K562 (cell line): ENCODE measurements around the gene P2RX3. TPM values are rescaled to one million over a fixed set of nuclear protein-coding genes. Genes with fewer than 3 reads are reported as not detected.

Experiments used
- ATAC-seq: fragments of 200-7000 bp; cut with Tn5 transposase; 3 replicates; pipeline ENCODE4 v1.9.1; 2020; ENCODE audit warnings: moderate library complexity
- BruUV-seq: library from RNA; stranded (reverse); fragments of 400-500 nt; replicated peaks from 2 replicates; lab custom pipeline; 2021; lab: Mats Ljungman, UMichigan
- CTCF ChIA-PET: fragments of 300-600 bp; formaldehyde crosslinking; extraction: SDS; loops from one replicate; lab custom pipeline; 2021; ENCODE audit warnings: low intra/inter-chr PET ratio; lab: Yijun Ruan, JAX
- POLR2A ChIA-PET: fragments of 300-600, 350-650 bp; sonication (Branson Sonifier 250); formaldehyde crosslinking; extraction: SDS; loops from one replicate; lab custom pipeline; 2021; ENCODE audit warnings: antibody characterized with exemption, inconsistent platforms; lab: Yijun Ruan, JAX
- DNase-seq, 4 experiments: peaks; one replicate each; pipeline versions ENCODE4 v3.0.0 to v3.0.0-alpha.2; 2011 to 2018; ENCODE audit warnings: low spot score in 3 of 4, mixed read lengths in 3 of 4; ENCODE audit errors: extremely low read depth in 1 of 4
- FAIRE-seq: peaks from 2 replicates; lab custom pipeline; 2011; peaks lifted over from hg19 to GRCh38; lab: Jason Lieb, UNC
- H2AFZ ChIP-seq: 2 replicates; pipeline ENCODE4 v1.6.0; 2011; ENCODE audit warnings: low read depth, low read length, control low read depth, inconsistent platforms
- H3K27ac ChIP-seq: fragments of 200-600 bp; 3 replicates; pipeline ENCODE4 v1.8.0; 2011; ENCODE audit warnings: low read depth, mild to moderate bottlenecking, control low read depth, inconsistent platforms, low read length, moderate library complexity, mixed read lengths; ENCODE audit errors: extremely low read depth
- H3K27me3 ChIP-seq, 2 experiments: fragments of 300-600 bp in 1 of 2; 2 replicates in 1 of 2; 3 replicates in 1 of 2; pipeline versions ENCODE4 v1.6.0 to v1.8.0; 2011; ENCODE audit warnings: inconsistent platforms in 2 of 2, low read length in 2 of 2, mild to moderate bottlenecking in 1 of 2, mixed read lengths in 1 of 2, moderate library complexity in 1 of 2; ENCODE audit not compliant: control insufficient read depth in 2 of 2, insufficient read depth in 2 of 2
- H3K36me3 ChIP-seq: fragments of 300-600 bp; 3 replicates; pipeline ENCODE4 v1.8.0; 2011; ENCODE audit warnings: mild to moderate bottlenecking, low read length, inconsistent platforms; ENCODE audit not compliant: control insufficient read depth, insufficient read depth
- H3K4me1 ChIP-seq, 2 experiments: fragments of 200-600 bp in 1 of 2; replicated peaks in 1 of 2; 2 replicates in 1 of 2; 3 replicates in 1 of 2; pipeline versions ENCODE4 v1.5.1 to v1.8.0; 2011; ENCODE audit warnings: inconsistent platforms in 2 of 2, low read length in 2 of 2, mild to moderate bottlenecking in 1 of 2, mixed read lengths in 1 of 2, moderate library complexity in 1 of 2; ENCODE audit not compliant: control insufficient read depth in 2 of 2, insufficient read depth in 2 of 2
- H3K4me2 ChIP-seq: 2 replicates; pipeline ENCODE4 v1.6.1; 2011; ENCODE audit warnings: low read length, control low read depth, inconsistent platforms, mixed read lengths; ENCODE audit not compliant: insufficient read depth
- H3K4me3 ChIP-seq: fragments of 200-600 bp; sonication (generic), shearing (Covaris generic); 2 replicates; pipeline ENCODE4 v1.5.1; 2016; ENCODE audit warnings: control low read depth, inconsistent platforms
- H3K79me2 ChIP-seq: fragments of 200-600 bp; 3 replicates; pipeline ENCODE4 v1.8.0; 2011; ENCODE audit warnings: low read length, inconsistent platforms; ENCODE audit not compliant: control insufficient read depth, insufficient read depth
- H3K9ac ChIP-seq, 2 experiments: 2 replicates each; pipeline versions ENCODE4 v1.6.0 to v1.6.1; 2011; ENCODE audit warnings: low read depth in 2 of 2, low read length in 2 of 2, control low read depth in 1 of 2, inconsistent platforms in 1 of 2, mild to moderate bottlenecking in 1 of 2, mixed read lengths in 1 of 2; ENCODE audit not compliant: insufficient read depth in 1 of 2
- H3K9me1 ChIP-seq: one replicate; pipeline ENCODE4 v1.6.0; 2011; ENCODE audit warnings: inconsistent platforms, mild to moderate bottlenecking, low read length, moderate library complexity; ENCODE audit not compliant: control insufficient read depth, insufficient read depth
- H3K9me3 ChIP-seq: replicated peaks from 2 replicates; pipeline ENCODE4 v1.5.1; 2011; ENCODE audit warnings: low read depth, low read length, inconsistent platforms; ENCODE audit not compliant: control insufficient read depth, insufficient read depth
- H4K20me1 ChIP-seq: replicated peaks from 2 replicates; pipeline ENCODE4 v1.6.1; 2011; ENCODE audit warnings: low read length, inconsistent platforms, mixed read lengths; ENCODE audit not compliant: control insufficient read depth, insufficient read depth
- ADNP ChIP-seq: fragments of 200-800 bp; sonication (Bioruptor generic); IDR thresholded peaks from 2 replicates; pipeline ENCODE4 v1.6.1; 2016; ENCODE audit warnings: missing genetic modification characterization, missing compliant biosample characterization
- ATF7 ChIP-seq: fragments of 450-650 bp; IDR thresholded peaks from 2 replicates; pipeline ENCODE4 v1.7.1; 2014; ENCODE audit warnings: mild to moderate bottlenecking, moderate library complexity
- BRCA1 ChIP-seq, 2 experiments: fragments of 450-650 bp in 1 of 2; sonication (generic) in 1 of 2; formaldehyde crosslinking in 1 of 2; IDR thresholded peaks; 2 replicates each; pipeline versions ENCODE4 v1.5.0 to v1.6.1; 2017 to 2020; ENCODE audit warnings: mild to moderate bottlenecking in 1 of 2, missing genetic modification reagents in 1 of 2
- HOXB6 ChIP-seq: fragments of 250-450 bp; sonication (Bioruptor Pico); IDR thresholded peaks from 2 replicates; pipeline ENCODE4 v1.5.1; 2022; ENCODE audit warnings: mild to moderate bottlenecking, borderline replicate concordance
- KLF1 ChIP-seq: fragments of 450-650 bp; IDR thresholded peaks from 2 replicates; pipeline ENCODE4 v1.6.1; 2016; ENCODE audit warnings: missing genetic modification characterization, missing compliant biosample characterization
- MLX ChIP-seq, 2 experiments: fragments of 450-650 bp in 1 of 2; sonication (generic) in 1 of 2; formaldehyde crosslinking; conservative IDR thresholded peaks; 2 replicates each; pipeline versions ENCODE4 v1.4.0 to v1.8.1; 2020 to 2022; ENCODE audit warnings: mild to moderate bottlenecking in 1 of 2, missing genetic modification reagents in 1 of 2
- NFXL1 ChIP-seq: fragments of 450-650 bp; formaldehyde crosslinking; IDR thresholded peaks from 2 replicates; pipeline ENCODE4 v1.4.0; 2021; ENCODE audit warnings: mild to moderate bottlenecking
- NKRF ChIP-seq: fragments of 450-650 bp; IDR thresholded peaks from 2 replicates; pipeline ENCODE4 v1.6.1; 2016; ENCODE audit warnings: borderline replicate concordance
- PHF20 ChIP-seq: fragments of 450-650 bp; IDR thresholded peaks from 2 replicates; pipeline ENCODE4 v1.6.1; 2018; ENCODE audit not compliant: partially characterized antibody
- PYGO2 ChIP-seq: fragments of 450-650 bp; IDR thresholded peaks from 2 replicates; pipeline ENCODE4 v1.6.1; 2016; ENCODE audit warnings: mild to moderate bottlenecking, missing genetic modification characterization, moderate library complexity, missing compliant biosample characterization
- RAD51 ChIP-seq: fragments of 450-650 bp; IDR thresholded peaks from 2 replicates; pipeline ENCODE4 v1.7.1; 2016; ENCODE audit warnings: low read depth, mild to moderate bottlenecking, borderline replicate concordance
- SIRT6 ChIP-seq: IDR thresholded peaks from one replicate; pipeline ENCODE4 v1.6.1; 2012; ENCODE audit warnings: low read depth, mild to moderate bottlenecking, control low read depth, inconsistent platforms, low read length, moderate library complexity
- SMAD1 ChIP-seq: fragments of 150-350 bp; IDR thresholded peaks from 2 replicates; pipeline ENCODE4 v1.6.1; 2014; ENCODE audit warnings: low read length, low read depth; ENCODE audit not compliant: partially characterized antibody
- ZBTB9 ChIP-seq: fragments of 450-650 bp; formaldehyde crosslinking; IDR thresholded peaks from 2 replicates; pipeline ENCODE4 v1.4.0; 2020; ENCODE audit warnings: mild to moderate bottlenecking, moderate library complexity
- ZC3H4 ChIP-seq: sonication (generic); formaldehyde crosslinking; IDR thresholded peaks from 2 replicates; pipeline ENCODE4 v1.9.0; 2021; ENCODE audit warnings: missing genetic modification reagents, borderline replicate concordance
- ZNF316 ChIP-seq: fragments of 450-650 bp; IDR thresholded peaks from 2 replicates; pipeline ENCODE4 v1.6.1; 2016
- ZNF668 ChIP-seq: fragments of 250-450 bp; sonication (Bioruptor Pico); IDR thresholded peaks from 2 replicates; pipeline ENCODE4 v1.8.0; 2022; ENCODE audit warnings: mild to moderate bottlenecking, inconsistent platforms
- WGBS: fragments of 100-300 bp; shearing (Covaris generic); methylation state at CpG from one replicate; pipeline ENCODE4 v1.1.6; 2016; ENCODE audit warnings: low coverage, mixed read lengths; ENCODE audit not compliant: insufficient coverage; ENCODE audit errors: missing lambda C conversion rate; 5-methylcytosine and 5-hydroxymethylcytosine counted together
- in situ Hi-C: fragments of 300-500 bp; cut with MboI; formaldehyde crosslinking; loops from 4 replicates; pipeline ENCODE4 v1.15.0; 2018; ENCODE audit warnings: inconsistent platforms, mixed read lengths
- intact Hi-C: fragments of 100-400 bp; cut with micrococcal nuclease; formaldehyde crosslinking; loops from 2 replicates; pipeline ENCODE4 v1.14.2; 2022
- polyA plus RNA-seq, 8 experiments: library from polyadenylated mRNA; depleted of rRNA in 4 of 8; stranded (reverse) in 5 of 8; unstranded in 3 of 8; fragments of >200 nt; fragmentation: Nextera tagmentation in 2 of 8; fragmentation: Illumina TruSeq in 1 of 8; extraction: Ambion mirVana in 2 of 8; extraction: Trizol in 1 of 8; gene quantifications; 2 replicates each; pipeline versions ENCODE4 v1.2.1 to v1.2.3, GENCODE V29; 2011 to 2014; ENCODE audit warnings: inconsistent platforms in 1 of 8, missing spikeins in 1 of 8
- total RNA-seq, 7 experiments: library from RNA; depleted of rRNA in 6 of 7; stranded (reverse); fragments of >200 nt in 6 of 7; fragmentation: Illumina TruSeq in 2 of 7; extraction: Trizol in 2 of 7; gene quantifications; 2 replicates each; pipeline versions ENCODE4 v1.2.1 to v1.2.3, GENCODE V29; 2011 to 2021; ENCODE audit warnings: low replicate concordance in 1 of 7

Gene P2RX3
- total and polyA plus RNA-seq, 9 of the 15 experiments (the other 6 are each of a cell fraction or from before 2014, with no cell fraction given) = not detected

- TF ChIP-seq ZBTB9 (CRISPR knock-in tag) = no peak
- TF ChIP-seq NFXL1 (CRISPR knock-in tag) = no peak
- TF ChIP-seq, all 486 proteins: peak for 12
Measured at GRCh38 chr11:57390535-57390934, 52.4 kb downstream of the P2RX3 start, which contains the start of gene PRG2 (continued).

- FAIRE-seq = no peak
- intact Hi-C loops = no loop called here
- TF ChIP-seq HOXB6 (CRISPR knock-in tag) = no peak
- no peak for TF ChIP-seq NKRF
- no peak for TF ChIP-seq PYGO2 (tag)
- TF ChIP-seq PHF20 = no peak
- no peak for TF ChIP-seq MLX (CRISPR knock-in tag; conservative IDR thresholded peaks at IDR 0.05)
- TF ChIP-seq BRCA1 (IDR thresholded peaks at IDR 0.05) = no peak
- no peak for TF ChIP-seq BRCA1 (CRISPR knock-in tag; IDR thresholded peaks at IDR 0.05)
- TF ChIP-seq ZNF316 = no peak
- no peak for TF ChIP-seq SIRT6
- no peak for TF ChIP-seq SMAD1
- TF ChIP-seq ATF7 = no peak
- TF ChIP-seq RAD51 = no peak
- TF ChIP-seq ZNF668 (CRISPR knock-in tag) = no peak
- no peak for TF ChIP-seq ADNP (tag)
- no peak for TF ChIP-seq ZC3H4 (CRISPR knock-in tag)
- TF ChIP-seq KLF1 = no peak
Measured at GRCh38 chr11:57391111-57391510, 53.0 kb downstream of the P2RX3 start.

More at GRCh38 chr11:57391111-57391510, 53.0 kb downstream of the P2RX3 start:
- Histone ChIP-seq H3K27ac (no peak overlapping the region), H3K9me1 (no peaks in the 10 kb centered on the region), H3K27me3 (no peaks in the 10 kb centered on the region), H3K79me2 (no peaks in the 10 kb centered on the region), H3K4me3 (no peak overlapping the region), H3K9ac (no peak overlapping the region), H4K20me1 (no peaks in the 10 kb centered on the region), H3K36me3 (no peaks in the 10 kb centered on the region), H3K4me1 (peaks cover 39 to 65% of the 10 kb centered on the region in 2 experiments), H3K9me3 (no peaks in the 10 kb centered on the region), H2AFZ (no peak overlapping the region), H3K4me2 (no peak overlapping the region)
- CTCF ChIA-PET = no interaction called here
- 65% methylated on average over 3 of the region's 3 CpGs for WGBS
- BruUV-seq = no TSS peak
- no peak for ATAC-seq
- in situ Hi-C loops = no loop called here
- DNase-seq = no peak
- POLR2A ChIA-PET = interaction anchor here (1.0 to 3.3 kb wide), 2 partner anchors 9 to 11 kb away, joined by 3 to 15 read pairs; no protein-coding TSS in a partner anchor
